Pancreas (tissue), 10 donors: ENCODE measurements around the gene MAB21L2. TPM values are rescaled to one million over a fixed set of nuclear protein-coding genes. Genes with fewer than 3 reads are reported as not detected.
"Not testable (repeated sequence)": the region's sequence is repeated elsewhere in the genome, so short reads cannot be mapped to it uniquely, and the experiment has no call there.

Source experiments
- ATAC-seq, 4 donors: fragments of 200-7000 bp; cut with Tn5 transposase; one replicate each; pipeline versions ENCODE4 v1.8.0 to v1.9.1; 2020; ENCODE audit warnings: mild to moderate bottlenecking in 4 of 4, moderate library complexity in 4 of 4
- DNase-seq, 6 donors: peaks; one replicate each; pipeline ENCODE4 v3.0.0-alpha.2; 2020
- FAIRE-seq: peaks from 2 replicates; lab custom pipeline; 2012; peaks lifted over from hg19 to GRCh38; lab: Jason Lieb, UNC
- H3K27ac ChIP-seq, 4 donors: fragments of 200-600 bp; sonication (generic); 1 replicate in 3 of 4; 2 replicates in 1 of 4; pipeline versions ENCODE4 v1.5.0 to v1.8.0; 2020
- H3K27me3 ChIP-seq, 4 donors: fragments of 200-600 bp; one replicate each; pipeline ENCODE4 v1.8.0; 2021
- H3K36me3 ChIP-seq, 3 donors: fragments of 200-600 bp; sonication (generic) in 1 of 3; one replicate each; pipeline versions ENCODE4 v1.5.0 to v1.8.0; 2020 to 2021
- H3K4me1 ChIP-seq, 3 donors: fragments of 200-600 bp; one replicate each; pipeline ENCODE4 v1.8.0; 2021
- H3K4me3 ChIP-seq, 4 donors: fragments of 200-600 bp; sonication (generic) in 2 of 4; one replicate each; pipeline versions ENCODE4 v1.5.0 to v1.8.0; 2020 to 2021
- H3K9me3 ChIP-seq, 4 donors: fragments of 200-600 bp; one replicate each; pipeline ENCODE4 v1.8.0; 2021
- WGBS, 2 donors: extraction: QIAGEN DNeasy Blood & Tissue Kit; methylation state at CpG; one replicate each; pipeline ENCODE4 v1.1.7; 2013; 5-methylcytosine and 5-hydroxymethylcytosine counted together
- intact Hi-C, 3 donors: fragments of 100-400 bp; cut with DNase I; formaldehyde crosslinking; loops; one replicate each; pipeline versions ENCODE4 v1.11.1 to v1.14.2; 2022
- polyA plus RNA-seq, 2 donors: library from polyadenylated mRNA; stranded (reverse); fragments of 200-250 nt; gene quantifications; one replicate each; pipeline ENCODE4 v1.2.3, GENCODE V29; 2013
- total RNA-seq, 6 donors: library from RNA; stranded (reverse); fragmentation: NEBNext Ultra II Directional in 4 of 6; extraction: Animal tissue kit (Norgen Biotek cat#: 25700) in 4 of 6; gene quantifications; one replicate each; pipeline versions ENCODE4 v1.2.1 to v1.2.4, GENCODE V29; 2021 to 2023
- TF ChIP-seq, protein P1 (sequence below), 4 donors: fragments of 200-600 bp; sonication (generic) in 3 of 4; IDR thresholded peaks; one replicate each; pipeline versions ENCODE4 v1.5.0 to v1.8.0; 2021; ENCODE audit warnings: antibody characterized with exemption in 4 of 4
- donor health status: healthy with polysubstance abuse.
- donor health status: DM: no; HTN: no; CAD: no; lungs with moderate emphysema.
- donor health status: DM: no; HTN: no; CAD: no.
- donor health status: control.
- donor health status: control.
- donor health status: Bipolar disorder and iron deficiency.
- donor health status: DM: yes; HTN: yes; CAD: no.
- donor health status: DM: no; HTN: no; CAD: no.
- donor health status: DM: no; HTN: no; CAD: no.
- donor health status: DM: yes; HTN: yes; CAD: no.

MAB21L2 gene
- total and polyA plus RNA-seq, 8 donors = 0.09 to 0.20 (median 0.13) TPM; not detected in 4

DNA sequence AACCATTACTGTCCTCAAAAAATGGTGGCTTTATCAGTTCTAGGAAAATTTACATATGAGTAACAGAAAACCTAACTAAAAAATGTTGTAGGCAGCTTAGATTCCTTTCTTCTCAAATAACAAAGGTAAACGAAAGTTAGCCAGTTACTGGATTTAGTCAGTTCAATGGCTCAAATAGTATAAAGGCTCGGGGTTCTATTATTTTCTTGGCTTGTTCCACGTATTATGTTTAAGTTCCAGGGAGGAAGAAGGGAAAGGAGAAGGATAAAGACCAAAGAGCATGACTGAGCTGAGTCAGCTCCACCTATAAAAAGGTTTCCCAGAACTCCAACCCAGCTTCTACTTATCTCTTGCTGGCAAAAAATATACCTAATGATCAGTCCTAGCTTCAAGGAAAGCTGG, 41.0 kb upstream of the MAB21L2 start:
- Histone ChIP-seq H3K4me3 (no peak overlapping the region), H3K36me3 (no peaks in the 10 kb centered on the region), H3K27me3 (no peaks in the 10 kb centered on the region), H3K4me1 (peaks cover 0 to 6% (median 0%) of the 10 kb centered on the region in 3 donors), H3K9me3 (no peaks in the 10 kb centered on the region), H3K27ac (no peak overlapping the region)
- TF ChIP-seq, protein P1, sequence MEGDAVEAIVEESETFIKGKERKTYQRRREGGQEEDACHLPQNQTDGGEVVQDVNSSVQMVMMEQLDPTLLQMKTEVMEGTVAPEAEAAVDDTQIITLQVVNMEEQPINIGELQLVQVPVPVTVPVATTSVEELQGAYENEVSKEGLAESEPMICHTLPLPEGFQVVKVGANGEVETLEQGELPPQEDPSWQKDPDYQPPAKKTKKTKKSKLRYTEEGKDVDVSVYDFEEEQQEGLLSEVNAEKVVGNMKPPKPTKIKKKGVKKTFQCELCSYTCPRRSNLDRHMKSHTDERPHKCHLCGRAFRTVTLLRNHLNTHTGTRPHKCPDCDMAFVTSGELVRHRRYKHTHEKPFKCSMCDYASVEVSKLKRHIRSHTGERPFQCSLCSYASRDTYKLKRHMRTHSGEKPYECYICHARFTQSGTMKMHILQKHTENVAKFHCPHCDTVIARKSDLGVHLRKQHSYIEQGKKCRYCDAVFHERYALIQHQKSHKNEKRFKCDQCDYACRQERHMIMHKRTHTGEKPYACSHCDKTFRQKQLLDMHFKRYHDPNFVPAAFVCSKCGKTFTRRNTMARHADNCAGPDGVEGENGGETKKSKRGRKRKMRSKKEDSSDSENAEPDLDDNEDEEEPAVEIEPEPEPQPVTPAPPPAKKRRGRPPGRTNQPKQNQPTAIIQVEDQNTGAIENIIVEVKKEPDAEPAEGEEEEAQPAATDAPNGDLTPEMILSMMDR (IDR thresholded peaks at IDR 0.05) = no peak
- DNase-seq = no peak
- ATAC-seq = peak in 1 of 4 donors; percentile 47
- intact Hi-C loops = no loop called here
- WGBS, 2 donors = 87 to 90% methylated on average over 3 of the region's 3 CpGs
- FAIRE-seq = no peak

DNA sequence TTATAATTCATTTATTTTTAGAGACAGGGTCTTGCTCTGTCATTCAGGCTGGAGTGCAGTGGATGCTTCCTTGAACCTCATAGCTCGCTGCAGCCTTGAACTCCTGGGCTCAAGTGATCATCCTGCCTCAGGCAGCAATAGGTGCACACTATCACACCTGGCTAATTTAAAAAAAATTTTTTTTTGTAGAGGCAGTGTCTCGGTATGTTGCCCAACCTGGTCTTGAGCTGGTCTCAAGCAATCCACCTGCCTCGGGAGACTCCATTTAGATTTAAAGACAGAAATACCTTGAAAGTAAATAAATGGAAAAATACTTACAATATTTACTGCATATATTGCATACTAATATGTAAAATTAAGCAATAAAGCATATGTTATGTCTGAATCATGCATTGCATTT, 40.3 kb upstream of the MAB21L2 start:
- no peak overlapping the region for H3K4me3 ChIP-seq
- intact Hi-C loops = no loop called here
- H3K9me3 ChIP-seq = no peaks in the 10 kb centered on the region
- DNase-seq = no peak
- TF ChIP-seq, protein P1 (IDR thresholded peaks at IDR 0.05) = no peak
- 95 to 96% methylated on average over 3 of the region's 3 CpGs for WGBS, 2 donors
- no peak overlapping the region for H3K27ac ChIP-seq
- no peaks in the 10 kb centered on the region for H3K36me3 ChIP-seq
- no peak for FAIRE-seq
- H3K27me3 ChIP-seq = no peaks in the 10 kb centered on the region
- H3K4me1 ChIP-seq = peaks cover 0 to 6% (median 0%) of the 10 kb centered on the region in 3 donors
- ATAC-seq = no peak

DNA sequence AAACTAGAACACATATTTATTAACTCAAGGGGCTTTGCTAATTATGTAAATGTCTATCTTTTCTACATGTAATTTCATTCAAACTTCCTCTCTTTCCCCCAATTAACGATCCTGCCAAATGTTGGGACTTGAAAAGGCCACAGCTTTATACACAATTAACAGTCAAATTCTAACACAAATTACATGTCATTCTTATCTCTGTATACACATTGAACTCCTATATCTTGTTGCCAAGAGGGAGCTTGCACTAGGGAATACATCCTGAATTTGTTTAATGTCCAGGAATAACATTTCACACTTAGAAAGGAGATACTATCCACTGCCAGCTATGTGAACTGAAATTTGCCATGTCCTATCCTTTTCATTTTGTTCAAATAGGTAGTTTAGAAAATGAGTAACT, 38.9 kb upstream of the MAB21L2 start:
- intact Hi-C loops = no loop called here
- no peak overlapping the region for H3K4me3 ChIP-seq
- peaks cover 0 to 6% (median 0%) of the 10 kb centered on the region in 3 donors for H3K4me1 ChIP-seq
- no peak for DNase-seq
- no peaks in the 10 kb centered on the region for H3K27me3 ChIP-seq
- ATAC-seq = no peak
- TF ChIP-seq, protein P1 (IDR thresholded peaks at IDR 0.05) = no peak
- H3K9me3 ChIP-seq = no peaks in the 10 kb centered on the region
- 37 to 43% methylated on average over 1 of the region's 1 CpG for WGBS, 2 donors
- H3K36me3 ChIP-seq = no peaks in the 10 kb centered on the region
- no peak for FAIRE-seq
- H3K27ac ChIP-seq = no peak overlapping the region

GRCh38 chr4:150546286-150546685, 35.7 kb upstream of the MAB21L2 start:
- H3K36me3 ChIP-seq = no peaks in the 10 kb centered on the region
- ATAC-seq = no peak
- intact Hi-C loops = no loop called here
- TF ChIP-seq, protein P1 (IDR thresholded peaks at IDR 0.05) = no peak
- H3K4me1 ChIP-seq = peaks cover 0 to 6% (median 0%) of the 10 kb centered on the region in 3 donors
- DNase-seq = no peak
- no peak overlapping the region for H3K27ac ChIP-seq
- no peaks in the 10 kb centered on the region for H3K27me3 ChIP-seq
- FAIRE-seq = no peak
- no peak overlapping the region for H3K4me3 ChIP-seq
- H3K9me3 ChIP-seq = no peaks in the 10 kb centered on the region
- WGBS, 2 donors = 98 to 100% methylated on average over 2 of the region's 2 CpGs

DNA sequence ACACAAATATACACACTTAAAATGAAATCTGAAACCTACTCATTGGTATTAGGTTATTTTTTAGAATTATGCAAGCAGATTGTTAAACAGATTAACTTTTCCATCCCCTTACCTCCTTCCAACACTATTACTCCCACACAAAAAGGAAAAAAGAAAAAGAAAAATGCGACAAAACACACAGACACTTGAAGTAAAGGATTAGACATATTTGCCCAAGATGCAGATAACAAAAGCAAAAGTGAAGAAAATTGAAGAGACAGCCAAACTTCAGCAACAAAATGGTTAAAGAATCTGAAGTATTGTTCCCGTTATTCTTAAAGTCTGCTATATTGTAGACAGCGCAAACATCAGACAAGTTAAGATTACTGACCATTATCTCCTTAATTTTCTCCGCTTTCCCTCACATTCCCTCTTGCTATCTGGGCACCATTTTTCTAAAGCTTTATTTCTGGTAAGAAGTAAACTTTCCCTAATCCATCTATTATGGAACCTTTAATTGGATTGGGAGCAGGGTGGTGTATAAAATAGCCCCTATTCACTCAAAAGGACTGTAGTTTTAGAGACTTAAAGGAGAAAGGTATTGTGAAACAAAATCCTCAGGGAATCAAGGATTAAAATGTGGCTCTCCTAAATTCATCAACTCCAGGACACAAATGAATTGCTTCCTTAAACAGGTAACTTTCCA, 34.7 kb upstream of the MAB21L2 start:
- Histone ChIP-seq H3K27me3 (no peaks in the 10 kb centered on the region), H3K9me3 (no peaks in the 10 kb centered on the region), H3K27ac (no peak overlapping the region), H3K4me1 (peaks cover 0 to 6% (median 0%) of the 10 kb centered on the region in 3 donors), H3K4me3 (no peak overlapping the region), H3K36me3 (no peaks in the 10 kb centered on the region)
- TF ChIP-seq, protein P1 (IDR thresholded peaks at IDR 0.05) = no peak
- intact Hi-C loops = no loop called here
- WGBS, 2 donors = 71 to 80% methylated on average over 4 of the region's 4 CpGs
- ATAC-seq (no peak), FAIRE-seq (no peak), DNase-seq (no peak)

DNA sequence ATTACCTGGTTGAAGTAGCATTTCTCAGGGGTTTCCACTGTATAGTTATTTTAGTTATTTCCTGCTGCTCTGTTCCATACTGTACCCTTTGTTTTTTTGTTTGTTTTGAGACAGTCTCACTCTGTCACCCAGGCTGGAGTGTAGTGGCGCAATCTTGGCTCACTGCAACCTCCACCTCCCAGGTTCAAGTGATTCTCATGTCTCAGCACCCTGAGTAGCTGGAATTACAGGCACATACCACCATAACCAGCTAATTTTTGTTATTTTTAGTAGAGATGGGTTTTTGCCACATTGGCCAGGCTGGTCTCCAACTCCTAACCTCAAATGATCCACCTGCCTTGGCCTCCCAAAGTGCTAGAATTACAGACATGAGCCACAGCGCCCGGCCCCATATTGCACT, 24.1 kb upstream of the MAB21L2 start:
- WGBS, 2 donors = 98% methylated on average over 3 of the region's 3 CpGs
- H3K27ac ChIP-seq, H3K27me3 ChIP-seq, FAIRE-seq, H3K36me3 ChIP-seq, intact Hi-C loops, DNase-seq, H3K9me3 ChIP-seq, H3K4me3 ChIP-seq, H3K4me1 ChIP-seq, ATAC-seq: not testable (repeated sequence)
